ENCODE data around the gene ARHGAP10.
"Not testable (repeated sequence)": the region's sequence is repeated elsewhere in the genome, so short reads cannot be mapped to it uniquely, and the experiment has no call there.

ARHGAP10 gene

GRCh38 chr4:147994491-147995385 lies 262.9 kb downstream of the ARHGAP10 start:
- DNase-seq, result no peak

GRCh38 chr4:147996859-147997258 lies 265.0 kb downstream of the ARHGAP10 start:
- DNase-seq, result no peak

- DNase-seq, result not testable (repeated sequence)
Observed at GRCh38 chr4:148000038-148000437, 268.1 kb downstream of the ARHGAP10 start.

- DNase-seq, result no peak
Observed at GRCh38 chr4:148004228-148004857, 272.5 kb downstream of the ARHGAP10 start.

GRCh38 chr4:148006001-148006400 lies 274.1 kb downstream of the ARHGAP10 start:
- DNase-seq, result no peak

- no peak for DNase-seq
Observed at GRCh38 chr4:148007314-148007760, 275.4 kb downstream of the ARHGAP10 start.

- DNase-seq, result no peak
Observed at GRCh38 chr4:148007792-148008191, 275.9 kb downstream of the ARHGAP10 start.

GRCh38 chr4:148015058-148015457 lies 283.2 kb downstream of the ARHGAP10 start:
- no peak for DNase-seq

- no peak for DNase-seq
Observed at GRCh38 chr4:148015468-148015867, 283.6 kb downstream of the ARHGAP10 start.

- DNase-seq, result no peak
Observed at GRCh38 chr4:148016063-148016637, 284.3 kb downstream of the ARHGAP10 start.

GRCh38 chr4:148017801-148018200 lies 285.9 kb downstream of the ARHGAP10 start:
- DNase-seq, result no peak

GRCh38 chr4:148021686-148022085 lies 289.8 kb downstream of the ARHGAP10 start:
- DNase-seq, result peak in 1 of 3 experiments; percentile 23

GRCh38 chr4:148022975-148023374 lies 291.1 kb downstream of the ARHGAP10 start:
- DNase-seq, result no peak

- DNase-seq, result no peak
Observed at GRCh38 chr4:148023512-148024181, 291.8 kb downstream of the ARHGAP10 start.

GRCh38 chr4:148025981-148026380 lies 294.1 kb downstream of the ARHGAP10 start:
- DNase-seq, result no peak

GRCh38 chr4:148027201-148027600 lies 295.3 kb downstream of the ARHGAP10 start:
- no peak for DNase-seq

- no peak for DNase-seq
Observed at GRCh38 chr4:148029781-148030180, 297.9 kb downstream of the ARHGAP10 start.

GRCh38 chr4:148030193-148030873 lies 298.4 kb downstream of the ARHGAP10 start:
- no peak for DNase-seq

GRCh38 chr4:148034813-148035212 lies 302.9 kb downstream of the ARHGAP10 start:
- peak in 1 of 3 experiments; percentile 15 for DNase-seq

- DNase-seq, result no peak
Observed at GRCh38 chr4:148041606-148042329, 309.9 kb downstream of the ARHGAP10 start.

- DNase-seq, result no peak
Observed at GRCh38 chr4:148044089-148044911, 312.4 kb downstream of the ARHGAP10 start.
